ENCODE data around the gene CELF5.
"Not testable (repeated sequence)": the region's sequence is repeated elsewhere in the genome, so short reads cannot be mapped to it uniquely, and the experiment has no call there.

The CELF5 gene

GRCh38 chr19:3328743-3329142 lies 104.3 kb downstream of the CELF5 start:
- intact Hi-C loops (cut with DNase I) = loop anchor here (5.0 kb wide), 1 partner anchor 99 kb away; no protein-coding TSS in a partner anchor
- no peak for DNase-seq

- DNase-seq = no peak
- intact Hi-C loops (cut with DNase I) = no loop called here
Measured at GRCh38 chr19:3330047-3330446, 105.6 kb downstream of the CELF5 start.

- DNase-seq; intact Hi-C loops (cut with DNase I): not testable (repeated sequence)
Measured at GRCh38 chr19:3332232-3332631, 107.8 kb downstream of the CELF5 start.

GRCh38 chr19:3333020-3333583 lies 108.6 kb downstream of the CELF5 start:
- intact Hi-C loops (cut with DNase I) = no loop called here
- DNase-seq = no peak

- intact Hi-C loops (cut with DNase I) = no loop called here
- DNase-seq = no peak
Measured at GRCh38 chr19:3333662-3334061, 109.2 kb downstream of the CELF5 start.

GRCh38 chr19:3334749-3335430 lies 110.4 kb downstream of the CELF5 start:
- DNase-seq; intact Hi-C loops (cut with DNase I): not testable (repeated sequence)

- peak in 11 of 42 donors; percentile 7 to 68 (median 40) for DNase-seq
- intact Hi-C loops (cut with DNase I) = no loop called here
Measured at GRCh38 chr19:3335431-3336350, 111.2 kb downstream of the CELF5 start.

GRCh38 chr19:3336351-3336679 lies 111.9 kb downstream of the CELF5 start:
- intact Hi-C loops (cut with DNase I) = no loop called here
- no peak for DNase-seq

- intact Hi-C loops (cut with DNase I) = no loop called here
- peak; percentile 25 to 86 (median 58) for DNase-seq
Measured at GRCh38 chr19:3336680-3337523, 112.4 kb downstream of the CELF5 start.

GRCh38 chr19:3338541-3339181 lies 114.2 kb downstream of the CELF5 start:
- DNase-seq = peak in 13 of 42 donors; percentile 13 to 70 (median 35)
- intact Hi-C loops (cut with DNase I) = no loop called here

- intact Hi-C loops (cut with DNase I) = no loop called here
- DNase-seq = no peak
Measured at GRCh38 chr19:3340340-3340739, 115.9 kb downstream of the CELF5 start.

- DNase-seq = no peak
- intact Hi-C loops (cut with DNase I) = no loop called here
Measured at GRCh38 chr19:3342246-3342645, 117.8 kb downstream of the CELF5 start.

- DNase-seq; intact Hi-C loops (cut with DNase I): not testable (repeated sequence)
Measured at GRCh38 chr19:3342962-3343361, 118.5 kb downstream of the CELF5 start.

GRCh38 chr19:3343619-3344502 lies 119.4 kb downstream of the CELF5 start:
- intact Hi-C loops (cut with DNase I) = no loop called here
- DNase-seq = peak; percentile 53 to 89 (median 72)

GRCh38 chr19:3344608-3345598 lies 120.4 kb downstream of the CELF5 start:
- no peak for DNase-seq
- intact Hi-C loops (cut with DNase I) = no loop called here

- intact Hi-C loops (cut with DNase I) = no loop called here
- DNase-seq = no peak
Measured at GRCh38 chr19:3345850-3346460, 121.5 kb downstream of the CELF5 start.

Measured in head of caudate nucleus (tissue), 42 donors.